ENCODE data around the gene GPX4. TPM values are rescaled to one million over a fixed set of nuclear protein-coding genes. Genes with fewer than 3 reads are reported as not detected.

GPX4 gene
- total RNA-seq, 1 donor from 2014 or later, result 330 TPM

DNA sequence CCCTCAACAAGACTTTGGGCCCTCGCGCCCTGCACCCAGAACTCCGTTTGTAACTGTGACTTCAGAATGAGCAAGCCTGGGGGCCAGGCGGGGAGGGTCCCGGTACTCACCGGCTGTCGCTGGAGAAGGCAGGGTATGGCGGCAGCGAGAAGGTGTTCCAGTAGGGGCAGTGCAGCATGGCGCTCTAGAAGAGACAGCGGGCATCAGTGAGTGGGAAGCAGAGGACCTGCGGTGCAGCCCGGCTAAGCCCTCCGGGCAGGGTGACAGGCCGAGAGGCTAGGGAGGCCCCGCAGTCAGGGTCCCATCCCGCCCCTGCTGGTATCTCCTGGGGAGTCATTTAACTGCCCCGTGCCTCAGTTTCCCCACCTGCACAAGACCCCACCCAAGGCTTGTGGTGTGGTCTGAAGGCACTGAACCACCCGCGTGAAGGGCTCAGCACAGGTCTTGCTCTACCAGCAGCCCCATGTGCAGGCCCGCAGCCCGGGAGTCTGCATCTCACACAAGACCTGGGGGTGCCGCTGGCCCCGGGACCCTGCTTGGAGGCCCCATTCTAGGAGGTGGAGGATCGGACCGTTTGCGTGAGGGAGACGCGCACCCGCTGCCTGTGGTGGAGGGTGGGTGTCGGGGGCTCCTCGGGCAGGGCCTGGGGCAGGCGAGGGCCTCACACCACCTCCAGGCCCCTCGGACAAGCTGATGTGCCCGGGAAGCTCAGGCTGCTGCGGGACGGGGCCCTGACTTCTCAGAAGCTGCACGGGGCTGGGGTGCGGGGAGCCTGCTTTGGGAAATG, 45.7 kb downstream of the GPX4 start:
- peaks cover 2% of the 10 kb centered on the region for H3K27me3 Mint-ChIP-seq (ENCODE audit: unreplicated experiment)
- H3K4me1 Mint-ChIP-seq (ENCODE audit: unreplicated experiment), result no peaks in the 10 kb centered on the region
- H3K27ac Mint-ChIP-seq (ENCODE audit: unreplicated experiment), result no peak overlapping the region
- TF ChIP-seq, protein P1, sequence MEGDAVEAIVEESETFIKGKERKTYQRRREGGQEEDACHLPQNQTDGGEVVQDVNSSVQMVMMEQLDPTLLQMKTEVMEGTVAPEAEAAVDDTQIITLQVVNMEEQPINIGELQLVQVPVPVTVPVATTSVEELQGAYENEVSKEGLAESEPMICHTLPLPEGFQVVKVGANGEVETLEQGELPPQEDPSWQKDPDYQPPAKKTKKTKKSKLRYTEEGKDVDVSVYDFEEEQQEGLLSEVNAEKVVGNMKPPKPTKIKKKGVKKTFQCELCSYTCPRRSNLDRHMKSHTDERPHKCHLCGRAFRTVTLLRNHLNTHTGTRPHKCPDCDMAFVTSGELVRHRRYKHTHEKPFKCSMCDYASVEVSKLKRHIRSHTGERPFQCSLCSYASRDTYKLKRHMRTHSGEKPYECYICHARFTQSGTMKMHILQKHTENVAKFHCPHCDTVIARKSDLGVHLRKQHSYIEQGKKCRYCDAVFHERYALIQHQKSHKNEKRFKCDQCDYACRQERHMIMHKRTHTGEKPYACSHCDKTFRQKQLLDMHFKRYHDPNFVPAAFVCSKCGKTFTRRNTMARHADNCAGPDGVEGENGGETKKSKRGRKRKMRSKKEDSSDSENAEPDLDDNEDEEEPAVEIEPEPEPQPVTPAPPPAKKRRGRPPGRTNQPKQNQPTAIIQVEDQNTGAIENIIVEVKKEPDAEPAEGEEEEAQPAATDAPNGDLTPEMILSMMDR (IDR thresholded peaks at IDR 0.05; ENCODE audit: unreplicated experiment), result no peak
- peaks cover 8% of the 10 kb centered on the region for H3K36me3 Mint-ChIP-seq (ENCODE audit: low read depth, unreplicated experiment)
- no peak overlapping the region for H3K4me3 Mint-ChIP-seq (ENCODE audit: unreplicated experiment)
- no peak for DNase-seq (ENCODE audit: low spot score)
- H3K9me3 Mint-ChIP-seq (ENCODE audit: unreplicated experiment), result no peaks in the 10 kb centered on the region

DNA sequence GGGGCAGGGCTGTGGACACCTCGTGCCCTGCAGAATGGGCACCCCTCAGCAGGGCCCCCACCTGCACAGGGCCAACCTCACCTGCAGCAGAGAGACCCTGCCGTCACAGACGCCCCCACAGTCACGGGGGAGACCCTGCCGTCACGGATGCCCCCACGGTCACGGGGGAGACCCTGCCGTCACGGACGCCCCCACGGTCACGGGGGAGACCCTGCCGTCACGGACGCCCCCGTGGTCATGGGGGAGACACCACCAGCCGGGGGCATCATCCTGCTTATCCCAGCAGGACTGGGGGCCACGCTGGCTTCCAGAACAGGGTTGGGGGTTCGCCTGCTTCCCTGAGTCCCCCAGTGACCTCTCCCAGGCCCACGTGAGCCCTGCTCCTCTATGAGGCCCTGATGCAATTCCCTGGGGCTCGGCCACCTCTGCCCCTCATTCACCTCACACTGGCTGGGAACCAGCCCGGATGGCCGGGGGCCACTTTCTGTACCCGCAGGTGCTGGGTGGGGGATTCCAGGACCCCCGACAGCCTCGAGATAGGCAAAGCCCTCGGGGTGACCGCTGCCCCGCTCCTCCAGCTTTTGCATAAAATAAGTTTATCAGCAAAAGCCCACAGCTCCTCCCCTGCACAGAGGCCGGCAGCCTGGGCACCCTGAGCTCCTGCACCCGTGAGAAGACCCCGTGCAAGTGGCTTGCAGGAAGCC, 46.7 kb downstream of the GPX4 start:
- H3K27ac Mint-ChIP-seq (ENCODE audit: unreplicated experiment), result no peak overlapping the region
- peaks cover 3% of the 10 kb centered on the region for H3K36me3 Mint-ChIP-seq (ENCODE audit: low read depth, unreplicated experiment)
- no peaks in the 10 kb centered on the region for H3K4me1 Mint-ChIP-seq (ENCODE audit: unreplicated experiment)
- TF ChIP-seq, protein P1 (IDR thresholded peaks at IDR 0.05; ENCODE audit: unreplicated experiment), result no peak
- no peaks in the 10 kb centered on the region for H3K9me3 Mint-ChIP-seq (ENCODE audit: unreplicated experiment)
- DNase-seq (ENCODE audit: low spot score), result no peak
- H3K4me3 Mint-ChIP-seq (ENCODE audit: unreplicated experiment), result no peak overlapping the region
- peaks cover 2% of the 10 kb centered on the region for H3K27me3 Mint-ChIP-seq (ENCODE audit: unreplicated experiment)

- Mint-ChIP-seq H3K27ac (ENCODE audit: unreplicated experiment) (no peak overlapping the region), H3K27me3 (ENCODE audit: unreplicated experiment) (peaks cover 2% of the 10 kb centered on the region), H3K4me3 (ENCODE audit: unreplicated experiment) (no peak overlapping the region), H3K4me1 (ENCODE audit: unreplicated experiment) (no peaks in the 10 kb centered on the region), H3K36me3 (ENCODE audit: low read depth, unreplicated experiment) (no peaks in the 10 kb centered on the region), H3K9me3 (ENCODE audit: unreplicated experiment) (no peaks in the 10 kb centered on the region)
- TF ChIP-seq, protein P1 (IDR thresholded peaks at IDR 0.05; ENCODE audit: unreplicated experiment), result no peak
- DNase-seq (ENCODE audit: low spot score), result no peak
Measured at GRCh38 chr19:1151037-1151724, 47.4 kb downstream of the GPX4 start.

DNA sequence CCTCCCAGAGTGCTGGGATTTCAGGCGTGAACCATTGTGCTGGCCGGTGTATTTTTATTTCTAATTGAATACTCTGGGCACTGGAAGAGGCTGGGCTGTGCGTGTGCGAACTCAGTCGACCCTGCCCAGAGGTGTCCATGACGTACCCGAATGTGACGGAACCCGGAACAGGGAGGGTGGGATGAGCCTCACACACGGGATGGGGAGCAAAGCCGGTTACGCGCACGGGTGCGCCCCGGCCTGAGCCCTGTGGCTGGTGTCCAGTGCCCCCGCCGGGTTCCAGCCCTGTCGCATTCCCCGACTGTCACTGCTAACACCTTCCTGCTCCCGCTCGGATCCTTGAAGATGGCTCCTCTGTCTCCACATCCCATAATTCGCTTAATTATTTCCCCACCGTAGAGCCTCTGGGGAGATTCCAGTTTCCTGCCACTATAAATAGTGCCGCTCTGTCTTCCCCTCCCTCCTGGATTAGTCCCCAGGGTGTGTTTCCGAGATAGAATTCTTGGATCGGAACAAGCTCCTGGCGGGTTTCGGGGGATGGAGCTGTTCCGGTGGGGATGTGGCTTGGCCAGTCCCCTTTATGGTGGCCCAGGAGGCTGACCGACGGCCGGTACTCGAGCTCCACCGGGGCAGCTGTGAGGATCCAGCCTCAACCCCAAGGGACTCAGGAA, 48.3 kb downstream of the GPX4 start:
- Mint-ChIP-seq H3K27me3 (ENCODE audit: unreplicated experiment) (peaks cover 2% of the 10 kb centered on the region), H3K27ac (ENCODE audit: unreplicated experiment) (no peak overlapping the region), H3K36me3 (ENCODE audit: low read depth, unreplicated experiment) (no peaks in the 10 kb centered on the region), H3K4me3 (ENCODE audit: unreplicated experiment) (no peak overlapping the region), H3K4me1 (ENCODE audit: unreplicated experiment) (no peaks in the 10 kb centered on the region), H3K9me3 (ENCODE audit: unreplicated experiment) (no peaks in the 10 kb centered on the region)
- TF ChIP-seq, protein P1 (IDR thresholded peaks at IDR 0.05; ENCODE audit: unreplicated experiment), result no peak
- no peak for DNase-seq (ENCODE audit: low spot score)

Measured in endothelial cell (in vitro differentiated cells).